Tibial nerve (tissue), 4 donors: ENCODE results near the gene DYRK1A.

Source experiments
- EP300 ChIP-seq, 2 donors: sonication (generic); formaldehyde crosslinking; IDR thresholded peaks; one replicate each; pipeline ENCODE4 v1.6.1; 2017; ENCODE audit warnings: antibody characterized with exemption in 2 of 2, mild to moderate bottlenecking in 1 of 2
- POLR2A ChIP-seq, 2 donors: fragments of 450-650 bp; IDR thresholded peaks; one replicate each; pipeline ENCODE4 v1.6.1; 2017; ENCODE audit warnings: antibody characterized with exemption in 2 of 2, mild to moderate bottlenecking in 2 of 2, moderate library complexity in 2 of 2
- TF ChIP-seq, protein P1 (sequence below), 5 experiments: fragments of 200-600 bp in 3 of 5; fragments of 450-650 bp in 2 of 5; sonication (generic) in 3 of 5; IDR thresholded peaks; one replicate each; pipeline ENCODE4 v1.5.1; 2016 to 2019; ENCODE audit warnings: antibody characterized with exemption in 5 of 5, mild to moderate bottlenecking in 3 of 5, moderate library complexity in 2 of 5

DNA sequence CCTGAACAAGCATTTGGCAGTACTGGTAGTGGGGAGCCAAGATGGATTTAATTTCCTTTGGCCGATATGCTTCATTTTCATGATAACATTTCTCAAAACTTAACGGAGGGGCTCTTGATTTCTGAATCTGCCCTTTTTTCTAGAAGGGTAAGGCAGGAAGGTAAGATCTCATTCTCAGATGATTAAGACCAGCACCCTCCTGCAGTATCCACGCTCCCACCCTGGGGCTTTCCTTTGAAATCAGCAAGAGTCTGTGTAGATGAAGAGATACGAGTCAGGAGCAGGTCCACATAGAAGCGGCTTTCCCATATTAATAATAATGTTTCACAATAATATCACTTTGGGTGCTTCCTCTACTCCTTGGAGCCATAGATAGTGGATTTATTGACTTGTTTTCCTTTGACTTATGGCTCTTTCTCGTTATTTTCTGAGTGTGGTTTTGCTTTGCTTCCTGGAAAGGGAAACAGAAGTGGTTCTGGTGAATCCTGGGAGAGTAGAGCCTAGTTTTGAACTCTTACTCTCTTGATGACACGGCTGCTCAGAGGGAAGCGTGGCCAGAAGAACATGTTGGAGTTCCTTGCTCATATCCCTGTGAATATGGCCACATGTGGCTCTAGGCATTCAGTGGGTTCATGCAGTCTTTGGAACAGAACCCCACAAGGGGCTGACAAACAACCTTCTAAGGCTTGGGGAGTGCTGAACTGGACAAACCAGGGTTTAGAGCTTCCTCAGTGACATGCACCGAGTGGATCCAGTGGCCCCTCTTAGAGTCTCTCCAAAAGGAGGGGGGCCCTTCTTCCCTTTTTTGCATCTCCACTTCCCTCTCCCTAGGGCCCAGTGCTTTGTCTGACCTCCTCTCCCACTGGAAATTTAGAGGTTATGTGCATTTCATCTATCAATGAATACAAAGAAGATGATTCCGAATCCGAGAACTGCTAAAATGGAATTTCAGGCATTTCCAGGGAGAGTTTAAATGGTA is 195.7 kb downstream of the DYRK1A start:
- TF ChIP-seq, protein P1, sequence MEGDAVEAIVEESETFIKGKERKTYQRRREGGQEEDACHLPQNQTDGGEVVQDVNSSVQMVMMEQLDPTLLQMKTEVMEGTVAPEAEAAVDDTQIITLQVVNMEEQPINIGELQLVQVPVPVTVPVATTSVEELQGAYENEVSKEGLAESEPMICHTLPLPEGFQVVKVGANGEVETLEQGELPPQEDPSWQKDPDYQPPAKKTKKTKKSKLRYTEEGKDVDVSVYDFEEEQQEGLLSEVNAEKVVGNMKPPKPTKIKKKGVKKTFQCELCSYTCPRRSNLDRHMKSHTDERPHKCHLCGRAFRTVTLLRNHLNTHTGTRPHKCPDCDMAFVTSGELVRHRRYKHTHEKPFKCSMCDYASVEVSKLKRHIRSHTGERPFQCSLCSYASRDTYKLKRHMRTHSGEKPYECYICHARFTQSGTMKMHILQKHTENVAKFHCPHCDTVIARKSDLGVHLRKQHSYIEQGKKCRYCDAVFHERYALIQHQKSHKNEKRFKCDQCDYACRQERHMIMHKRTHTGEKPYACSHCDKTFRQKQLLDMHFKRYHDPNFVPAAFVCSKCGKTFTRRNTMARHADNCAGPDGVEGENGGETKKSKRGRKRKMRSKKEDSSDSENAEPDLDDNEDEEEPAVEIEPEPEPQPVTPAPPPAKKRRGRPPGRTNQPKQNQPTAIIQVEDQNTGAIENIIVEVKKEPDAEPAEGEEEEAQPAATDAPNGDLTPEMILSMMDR (IDR thresholded peaks at IDR 0.05) = no peak
- TF ChIP-seq POLR2A (IDR thresholded peaks at IDR 0.05) = no peak
- TF ChIP-seq EP300 (IDR thresholded peaks at IDR 0.05) = no peak
